Cardiac muscle cell (in vitro differentiated cells and primary cell): ENCODE data around the gene ANXA9. TPM values are rescaled to one million over a fixed set of nuclear protein-coding genes. Genes with fewer than 3 reads are reported as not detected.

Experiments
- DNase-seq, 2 donors: peaks; one replicate each; pipeline versions ENCODE4 v3.0.0 to v3.0.0-alpha.2; 2010 to 2017; ENCODE audit warnings: low read depth in 1 of 2, low spot score in 1 of 2
- H3K27ac ChIP-seq: fragments of 200-600 bp; sonication (generic); 2 replicates; pipeline ENCODE4 v1.5.1; 2016
- H3K27me3 ChIP-seq: fragments of 200-600 bp; sonication (generic); 2 replicates; pipeline ENCODE4 v1.6.0; 2016; ENCODE audit warnings: control low read depth
- H3K36me3 ChIP-seq: fragments of 200-600 bp; sonication (generic); 2 replicates; pipeline ENCODE4 v1.5.1; 2016; ENCODE audit warnings: control low read depth
- H3K4me1 ChIP-seq: fragments of 200-600 bp; sonication (generic); 2 replicates; pipeline ENCODE4 v1.8.1; 2017; ENCODE audit warnings: low read depth, mild to moderate bottlenecking, mixed run types
- H3K4me3 ChIP-seq: fragments of 200-600 bp; sonication (generic); 2 replicates; pipeline ENCODE4 v1.5.1; 2016; ENCODE audit warnings: mild to moderate bottlenecking
- H3K9me3 ChIP-seq: fragments of 200-600 bp; sonication (generic); 2 replicates; pipeline ENCODE4 v1.5.1; 2017; ENCODE audit warnings: low read depth, mild to moderate bottlenecking, control low read depth
- CTCF ChIP-seq: IDR thresholded peaks from 2 replicates; pipeline ENCODE4 v1.5.1; 2012; ENCODE audit warnings: low read depth, mild to moderate bottlenecking, low read length
- polyA plus RNA-seq: library from polyadenylated mRNA; unstranded; fragments of >200 nt; fragmentation: Nextera tagmentation; extraction: Ambion mirVana; gene quantifications from 2 replicates; pipeline ENCODE4 v1.2.1, GENCODE V29; 2016
- total RNA-seq: library from RNA; depleted of rRNA; stranded (reverse); fragments of >200 nt; gene quantifications from 2 replicates; pipeline ENCODE4 v1.2.3, GENCODE V29; 2016

ANXA9 gene
- total and polyA plus RNA-seq, 2 experiments from 2014 or later, result 1.7 to 2.0 TPM

GRCh38 chr1:150981177-150981804 is 801 bp upstream of the ANXA9 start:
- H3K27ac ChIP-seq, result peak overlapping the region; percentile 13
- no peak overlapping the region for H3K4me3 ChIP-seq
- no peaks in the 10 kb centered on the region for H3K27me3 ChIP-seq
- H3K9me3 ChIP-seq, result no peaks in the 10 kb centered on the region
- no peak for TF ChIP-seq CTCF
- peak in 1 of 2 donors; percentile 76 for DNase-seq
- H3K36me3 ChIP-seq, result no peaks in the 10 kb centered on the region
- peaks cover 18% of the 10 kb centered on the region for H3K4me1 ChIP-seq

GRCh38 chr1:150985179-150985825 is 3.2 kb downstream of the ANXA9 start:
- H3K4me1 ChIP-seq, result peaks cover 12% of the 10 kb centered on the region
- H3K27ac ChIP-seq, result no peak overlapping the region
- no peak for TF ChIP-seq CTCF
- no peaks in the 10 kb centered on the region for H3K9me3 ChIP-seq
- no peaks in the 10 kb centered on the region for H3K36me3 ChIP-seq
- no peaks in the 10 kb centered on the region for H3K27me3 ChIP-seq
- no peak for DNase-seq
- no peak overlapping the region for H3K4me3 ChIP-seq

- Histone ChIP-seq H3K27ac (no peak overlapping the region), H3K9me3 (no peaks in the 10 kb centered on the region), H3K27me3 (no peaks in the 10 kb centered on the region), H3K36me3 (no peaks in the 10 kb centered on the region), H3K4me1 (no peaks in the 10 kb centered on the region), H3K4me3 (no peak overlapping the region)
- TF ChIP-seq CTCF, result no peak
- no peak for DNase-seq
These were observed 5.8 kb downstream of the ANXA9 start for GRCh38 chr1:150987924-150988323.

GRCh38 chr1:150992626-150993025 is 10.5 kb downstream of the ANXA9 start:
- DNase-seq, result no peak
- no peak for TF ChIP-seq CTCF
- Histone ChIP-seq H3K4me1 (no peaks in the 10 kb centered on the region), H3K36me3 (no peaks in the 10 kb centered on the region), H3K27me3 (no peaks in the 10 kb centered on the region), H3K4me3 (no peak overlapping the region), H3K9me3 (no peaks in the 10 kb centered on the region), H3K27ac (no peak overlapping the region)

- Histone ChIP-seq H3K4me1 (no peaks in the 10 kb centered on the region), H3K27ac (peak overlapping the region; percentile 28), H3K9me3 (no peaks in the 10 kb centered on the region), H3K36me3 (no peaks in the 10 kb centered on the region), H3K4me3 (no peak overlapping the region), H3K27me3 (no peaks in the 10 kb centered on the region)
- no peak for TF ChIP-seq CTCF
- no peak for DNase-seq
These were observed 12.2 kb downstream of the ANXA9 start for GRCh38 chr1:150994248-150994647.
